Heart right ventricle (tissue), 16 donors: ENCODE results near the gene UNC5C. TPM values are rescaled to one million over a fixed set of nuclear protein-coding genes. Genes with fewer than 3 reads are reported as not detected.

Source experiments
- ATAC-seq, 8 donors: fragments of 200-7000 bp; cut with Tn5 transposase; one replicate each; pipeline ENCODE4 v1.9.1; 2020; ENCODE audit warnings: mild to moderate bottlenecking in 8 of 8, moderate library complexity in 8 of 8, moderate number of reproducible peaks in 1 of 8
- DNase-seq, 2 donors: peaks; one replicate each; pipeline ENCODE4 v3.0.0-alpha.2; 2020
- H3K27ac ChIP-seq, 10 donors: fragments of 200-600 bp; sonication (generic) in 2 of 10; one replicate each; pipeline versions ENCODE4 v1.5.0 to v1.8.0; 2020 to 2022; ENCODE audit warnings: mild to moderate bottlenecking in 3 of 10
- H3K27me3 ChIP-seq, 7 donors: fragments of 200-600 bp; one replicate each; pipeline ENCODE4 v1.8.0; 2021 to 2022; ENCODE audit warnings: mild to moderate bottlenecking in 2 of 7
- H3K36me3 ChIP-seq, 9 donors: fragments of 200-600 bp; sonication (generic) in 1 of 9; one replicate each; pipeline versions ENCODE4 v1.5.0 to v1.8.0; 2020 to 2022; ENCODE audit warnings: mild to moderate bottlenecking in 2 of 9
- H3K4me1 ChIP-seq, 9 donors: fragments of 200-600 bp; sonication (generic) in 1 of 9; one replicate each; pipeline versions ENCODE4 v1.5.0 to v1.8.0; 2020 to 2022; ENCODE audit warnings: mild to moderate bottlenecking in 4 of 9
- H3K4me3 ChIP-seq, 10 donors: fragments of 200-600 bp; sonication (generic) in 2 of 10; one replicate each; pipeline versions ENCODE4 v1.5.0 to v1.8.0; 2020 to 2022; ENCODE audit warnings: mild to moderate bottlenecking in 7 of 10, moderate library complexity in 2 of 10
- H3K9me3 ChIP-seq, 11 donors: fragments of 200-600 bp in 10 of 11; sonication (generic) in 2 of 11; one replicate each; pipeline versions ENCODE4 v1.5.0 to v1.8.0; 2013 to 2022; ENCODE audit warnings: mild to moderate bottlenecking in 2 of 11, control low read depth in 1 of 11, moderate library complexity in 1 of 11
- WGBS, 2 donors: extraction: QIAGEN DNeasy Blood & Tissue Kit; methylation state at CpG; one replicate each; pipeline ENCODE4 v1.1.7; 2013; ENCODE audit warnings: inconsistent platforms in 1 of 2; 5-methylcytosine and 5-hydroxymethylcytosine counted together
- intact Hi-C, 10 donors: fragments of 100-400 bp; cut with DNase I; formaldehyde crosslinking; loops; one replicate each; pipeline versions ENCODE4 v1.11.1 to v1.14.2; 2022
- polyA plus RNA-seq, 2 donors: library from polyadenylated mRNA; stranded (reverse); fragments of 200-250 nt; gene quantifications; one replicate each; pipeline ENCODE4 v1.2.3, GENCODE V29; 2013
- total RNA-seq, 10 donors: library from RNA; stranded (reverse); fragmentation: NEBNext Ultra II Directional in 3 of 10; extraction: Animal tissue kit (Norgen Biotek cat#: 25700) in 3 of 10; gene quantifications; one replicate each; pipeline versions ENCODE4 v1.2.1 to v1.2.4, GENCODE V29; 2021 to 2023
- TF ChIP-seq, protein P1 (sequence below), 9 donors: fragments of 200-600 bp; sonication (generic) in 2 of 9; IDR thresholded peaks; one replicate each; pipeline versions ENCODE4 v1.5.0 to v1.8.0; 2021 to 2022; ENCODE audit warnings: antibody characterized with exemption in 9 of 9, mild to moderate bottlenecking in 5 of 9, moderate library complexity in 1 of 9
- donor health status: Arrhythmogenic right ventricular cardiomyopathy.
- donor health status: ischemic (EF 13 %, LVEDD 7.1; RV severe dilation, severe dysfunction).
- donor health status: healthy with polysubstance abuse.
- donor health status: DM: no; HTN: yes; CAD: no.
- donor health status: DM: no; HTN: no; CAD: no.
- donor health status: ischemic (EF 25% LVEDD 6.9; RV normal size, moderate dysfunction).
- donor health status: ischemic (EF 25% LVEDD 5.7; RV mildly dilated, moderate dysfunction).
- donor health status: healthy.
- donor health status: DM: yes; HTN: yes; CAD: no.
- donor health status: Ischemic cardiomyopathy.
- donor health status: ischemic (EF 35%, LVEDD 5.7; RV mildly dilated, moderate dysfunction).
- donor health status: nonischemic (EF 11% LVEDD 7.7; RV severe dilation, severe dysfunction).
- donor health status: DM: yes; HTN: yes; CAD: no.
- donor health status: PGD.
- donor health status: ischemic (EF 29% LVEDD 5.4; RV normal size, mild dysfunction).
- donor health status: nonischemic (EF 23%, LVEDD 6.1; RV moderate dilation, normal function).

UNC5C gene
- total and polyA plus RNA-seq, 12 donors, result 0.44 to 3.2 (median 1.5) TPM

GRCh38 chr4:95256108-95256835 lies 292.5 kb downstream of the UNC5C start:
- Histone ChIP-seq H3K27me3 (no peaks in the 10 kb centered on the region), H3K4me3 (peak overlapping the region in 1 of 10 donors; percentile 20), H3K4me1 (peaks cover 0 to 5% (median 0%) of the 10 kb centered on the region in 9 donors), H3K36me3 (no peaks in the 10 kb centered on the region), H3K27ac (peak overlapping the region in 4 of 10 donors; percentile 24 to 48 (median 31)), H3K9me3 (no peaks in the 10 kb centered on the region)
- TF ChIP-seq, protein P1, sequence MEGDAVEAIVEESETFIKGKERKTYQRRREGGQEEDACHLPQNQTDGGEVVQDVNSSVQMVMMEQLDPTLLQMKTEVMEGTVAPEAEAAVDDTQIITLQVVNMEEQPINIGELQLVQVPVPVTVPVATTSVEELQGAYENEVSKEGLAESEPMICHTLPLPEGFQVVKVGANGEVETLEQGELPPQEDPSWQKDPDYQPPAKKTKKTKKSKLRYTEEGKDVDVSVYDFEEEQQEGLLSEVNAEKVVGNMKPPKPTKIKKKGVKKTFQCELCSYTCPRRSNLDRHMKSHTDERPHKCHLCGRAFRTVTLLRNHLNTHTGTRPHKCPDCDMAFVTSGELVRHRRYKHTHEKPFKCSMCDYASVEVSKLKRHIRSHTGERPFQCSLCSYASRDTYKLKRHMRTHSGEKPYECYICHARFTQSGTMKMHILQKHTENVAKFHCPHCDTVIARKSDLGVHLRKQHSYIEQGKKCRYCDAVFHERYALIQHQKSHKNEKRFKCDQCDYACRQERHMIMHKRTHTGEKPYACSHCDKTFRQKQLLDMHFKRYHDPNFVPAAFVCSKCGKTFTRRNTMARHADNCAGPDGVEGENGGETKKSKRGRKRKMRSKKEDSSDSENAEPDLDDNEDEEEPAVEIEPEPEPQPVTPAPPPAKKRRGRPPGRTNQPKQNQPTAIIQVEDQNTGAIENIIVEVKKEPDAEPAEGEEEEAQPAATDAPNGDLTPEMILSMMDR (IDR thresholded peaks at IDR 0.05), result no peak
- 52 to 64% methylated on average over 6 of the region's 6 CpGs for WGBS, 2 donors
- DNase-seq, result no peak
- ATAC-seq, result peak in 2 of 8 donors; percentile 20 to 39
- intact Hi-C loops, result no loop called here

DNA sequence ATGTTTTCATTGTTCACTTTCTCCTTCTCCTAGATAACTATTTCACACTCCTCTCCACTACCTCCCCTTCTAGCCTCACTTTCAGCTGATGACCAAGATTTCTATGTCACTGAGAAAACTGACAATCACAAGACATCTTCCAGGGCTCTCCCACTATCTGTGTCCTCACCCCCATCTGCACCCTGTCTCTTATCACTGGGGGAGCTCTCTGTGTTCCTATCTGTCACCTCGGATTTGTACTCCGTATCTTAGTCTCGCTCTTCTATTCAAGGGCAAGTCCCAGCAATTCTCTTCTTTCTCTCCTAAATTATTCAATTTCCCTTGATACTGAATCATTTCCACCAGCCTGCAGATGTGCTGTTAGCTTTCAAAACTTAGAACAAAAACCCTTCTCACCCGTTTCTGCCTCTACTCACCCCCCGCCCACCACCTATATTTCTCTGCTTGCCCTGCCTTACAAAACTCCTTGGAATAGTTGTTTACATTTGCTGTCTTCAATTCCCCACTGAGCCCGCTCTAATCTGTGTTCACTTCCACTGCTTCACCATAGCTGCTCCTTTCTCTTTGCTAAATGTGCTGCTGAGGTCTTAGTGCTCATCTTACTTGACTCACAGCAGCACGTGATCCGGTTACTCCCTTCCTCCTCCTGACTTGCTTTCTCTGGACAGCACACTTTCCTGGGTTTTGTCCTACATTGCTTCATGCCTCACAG lies 293.2 kb downstream of the UNC5C start:
- Histone ChIP-seq H3K4me1 (peaks cover 0 to 5% (median 0%) of the 10 kb centered on the region in 9 donors), H3K4me3 (peak overlapping the region in 1 of 10 donors; percentile 20), H3K36me3 (no peaks in the 10 kb centered on the region), H3K27me3 (no peaks in the 10 kb centered on the region), H3K9me3 (no peaks in the 10 kb centered on the region), H3K27ac (peak overlapping the region in 4 of 10 donors; percentile 22 to 48 (median 31))
- intact Hi-C loops, result no loop called here
- WGBS, 2 donors, result 49 to 57% methylated on average over 8 of the region's 8 CpGs
- DNase-seq (peak in 1 of 2 donors; percentile 14), ATAC-seq (peak; percentile 53 to 91 (median 74))
- TF ChIP-seq, protein P1 (IDR thresholded peaks at IDR 0.05), result no peak

DNA sequence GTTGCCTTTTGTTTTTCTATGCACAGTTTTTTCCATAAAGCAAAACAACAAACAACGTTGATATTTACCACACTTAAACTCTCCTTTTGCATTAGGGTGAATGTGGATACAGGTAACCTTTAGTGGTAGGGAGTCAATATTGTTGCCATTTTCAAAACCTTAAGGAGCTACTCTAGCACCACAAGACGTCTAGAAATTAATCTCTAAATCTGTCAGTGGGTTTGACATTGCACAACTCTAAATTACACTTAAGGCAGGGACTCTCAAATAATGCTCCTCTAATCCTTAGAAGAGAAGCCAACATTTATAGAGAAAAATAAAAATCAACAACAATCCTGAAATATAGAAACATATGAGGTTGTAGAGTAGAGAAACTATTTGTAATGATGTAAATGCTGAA lies 297.2 kb downstream of the UNC5C start:
- intact Hi-C loops, result no loop called here
- DNase-seq (no peak), ATAC-seq (no peak)
- peaks cover 0 to 5% (median 0%) of the 10 kb centered on the region in 9 donors for H3K4me1 ChIP-seq
- no peaks in the 10 kb centered on the region for H3K27me3 ChIP-seq
- no peaks in the 10 kb centered on the region for H3K9me3 ChIP-seq
- WGBS, 2 donors, result 65 to 67% methylated on average over 2 of the region's 2 CpGs
- no peak overlapping the region for H3K4me3 ChIP-seq
- TF ChIP-seq, protein P1 (IDR thresholded peaks at IDR 0.05), result no peak
- H3K27ac ChIP-seq, result no peak overlapping the region
- peaks cover 0 to 5% (median 0%) of the 10 kb centered on the region in 9 donors for H3K36me3 ChIP-seq

- Histone ChIP-seq H3K27me3 (no peaks in the 10 kb centered on the region), H3K4me1 (no peaks in the 10 kb centered on the region), H3K27ac (no peak overlapping the region), H3K4me3 (no peak overlapping the region), H3K9me3 (no peaks in the 10 kb centered on the region), H3K36me3 (peaks cover 0 to 5% (median 0%) of the 10 kb centered on the region in 9 donors)
- intact Hi-C loops, result no loop called here
- ATAC-seq, result no peak
- TF ChIP-seq, protein P1 (IDR thresholded peaks at IDR 0.05), result no peak
- DNase-seq, result no peak
- 81 to 87% methylated on average over 7 of the region's 7 CpGs for WGBS, 2 donors
Measured at GRCh38 chr4:95250544-95251137, 298.1 kb downstream of the UNC5C start.
